Measurements from ENCODE around the gene SAC3D1.

DNA sequence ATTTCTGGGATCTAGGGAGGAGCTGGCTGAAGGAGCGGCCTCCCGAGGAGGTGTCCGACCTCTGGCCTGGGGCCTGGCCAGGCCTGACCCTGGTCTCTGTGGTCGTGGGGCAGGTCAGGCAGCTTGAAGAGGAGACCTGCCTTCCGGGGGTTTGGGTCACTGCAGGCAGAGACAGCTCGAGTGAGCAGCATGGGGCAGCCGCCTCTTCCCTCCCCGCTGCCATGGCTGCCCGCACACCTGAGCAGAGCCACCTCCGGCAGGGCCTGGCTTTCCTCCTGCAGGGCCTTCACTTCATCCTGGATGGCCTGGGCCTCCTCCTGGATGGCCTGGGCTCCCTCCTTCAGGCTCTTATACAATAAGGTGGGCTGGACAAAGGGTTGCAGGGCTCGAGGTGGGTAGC, 25.3 kb downstream of the SAC3D1 start:
- no peak for TF ChIP-seq SIN3A (IDR thresholded peaks at IDR 0.05; ENCODE audit: borderline replicate concordance, insufficient read depth, low read depth, low read length)
- TF ChIP-seq, protein P1, sequence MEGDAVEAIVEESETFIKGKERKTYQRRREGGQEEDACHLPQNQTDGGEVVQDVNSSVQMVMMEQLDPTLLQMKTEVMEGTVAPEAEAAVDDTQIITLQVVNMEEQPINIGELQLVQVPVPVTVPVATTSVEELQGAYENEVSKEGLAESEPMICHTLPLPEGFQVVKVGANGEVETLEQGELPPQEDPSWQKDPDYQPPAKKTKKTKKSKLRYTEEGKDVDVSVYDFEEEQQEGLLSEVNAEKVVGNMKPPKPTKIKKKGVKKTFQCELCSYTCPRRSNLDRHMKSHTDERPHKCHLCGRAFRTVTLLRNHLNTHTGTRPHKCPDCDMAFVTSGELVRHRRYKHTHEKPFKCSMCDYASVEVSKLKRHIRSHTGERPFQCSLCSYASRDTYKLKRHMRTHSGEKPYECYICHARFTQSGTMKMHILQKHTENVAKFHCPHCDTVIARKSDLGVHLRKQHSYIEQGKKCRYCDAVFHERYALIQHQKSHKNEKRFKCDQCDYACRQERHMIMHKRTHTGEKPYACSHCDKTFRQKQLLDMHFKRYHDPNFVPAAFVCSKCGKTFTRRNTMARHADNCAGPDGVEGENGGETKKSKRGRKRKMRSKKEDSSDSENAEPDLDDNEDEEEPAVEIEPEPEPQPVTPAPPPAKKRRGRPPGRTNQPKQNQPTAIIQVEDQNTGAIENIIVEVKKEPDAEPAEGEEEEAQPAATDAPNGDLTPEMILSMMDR (IDR thresholded peaks at IDR 0.05): no peak
- TF ChIP-seq POLR2AphosphoS5 (IDR thresholded peaks at IDR 0.05; ENCODE audit: low read depth, low read length): no peak

Measured in Panc1 (cell line).